NCI-H446 treated with DMSO at 0.1 percent for 48 hours (cell line): ENCODE measurements around the gene UBAC2.

ENCODE experiments used
- DNase-seq: peaks from one replicate; lab custom pipeline; 2025; lab: John Stamatoyannopoulos, UW

UBAC2 gene

DNA sequence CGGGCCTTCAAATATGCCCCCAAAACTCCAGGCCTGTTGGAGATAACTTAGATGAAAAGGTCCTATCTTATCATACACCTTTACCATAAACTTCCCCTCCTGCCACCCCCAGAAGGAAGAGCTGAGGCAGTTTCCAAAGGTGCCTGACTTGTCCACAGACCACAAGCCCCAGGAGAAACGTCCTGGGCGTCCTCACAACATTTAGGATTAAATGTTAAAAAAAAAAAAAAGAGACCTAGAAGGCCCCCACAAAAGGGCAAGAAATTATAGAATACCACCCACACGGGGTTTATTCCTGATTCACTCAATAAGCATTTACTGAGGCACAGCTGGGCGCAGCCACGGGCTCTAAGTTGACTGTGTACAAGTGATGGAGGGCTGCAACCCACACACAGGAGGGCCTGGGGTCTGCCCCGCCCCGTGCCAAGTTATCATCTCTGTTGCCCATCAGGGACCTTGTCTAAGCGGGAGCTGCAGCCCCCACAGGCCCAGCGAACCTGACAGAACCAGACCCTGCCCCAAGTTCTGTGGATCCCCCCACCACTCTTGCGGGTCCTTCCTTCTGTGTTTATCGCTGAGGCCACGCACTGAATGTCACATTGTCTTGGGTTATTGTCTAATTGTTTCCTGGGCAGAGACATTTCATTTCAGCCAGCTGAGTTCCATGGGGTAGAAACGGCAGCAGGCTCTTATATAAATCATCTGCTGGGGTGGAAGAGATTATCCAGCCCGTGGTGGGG is 217.6 kb downstream of the UBAC2 start:
- DNase-seq: no peak

DNA sequence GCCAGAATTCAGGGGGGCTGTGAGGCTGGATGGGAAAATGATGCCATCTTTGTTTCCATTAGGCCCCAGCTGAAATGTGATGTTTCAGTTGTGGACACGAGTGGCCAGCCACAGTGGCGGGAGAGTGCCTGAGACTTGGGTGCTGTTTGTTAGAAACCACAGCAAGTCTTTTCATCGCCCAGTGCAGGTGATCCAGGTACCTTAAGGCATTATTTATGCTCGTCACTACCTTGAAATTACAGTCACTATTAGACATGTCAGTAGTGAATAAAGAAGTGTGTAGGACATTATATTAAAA is 218.1 kb downstream of the UBAC2 start:
- no peak for DNase-seq

DNA sequence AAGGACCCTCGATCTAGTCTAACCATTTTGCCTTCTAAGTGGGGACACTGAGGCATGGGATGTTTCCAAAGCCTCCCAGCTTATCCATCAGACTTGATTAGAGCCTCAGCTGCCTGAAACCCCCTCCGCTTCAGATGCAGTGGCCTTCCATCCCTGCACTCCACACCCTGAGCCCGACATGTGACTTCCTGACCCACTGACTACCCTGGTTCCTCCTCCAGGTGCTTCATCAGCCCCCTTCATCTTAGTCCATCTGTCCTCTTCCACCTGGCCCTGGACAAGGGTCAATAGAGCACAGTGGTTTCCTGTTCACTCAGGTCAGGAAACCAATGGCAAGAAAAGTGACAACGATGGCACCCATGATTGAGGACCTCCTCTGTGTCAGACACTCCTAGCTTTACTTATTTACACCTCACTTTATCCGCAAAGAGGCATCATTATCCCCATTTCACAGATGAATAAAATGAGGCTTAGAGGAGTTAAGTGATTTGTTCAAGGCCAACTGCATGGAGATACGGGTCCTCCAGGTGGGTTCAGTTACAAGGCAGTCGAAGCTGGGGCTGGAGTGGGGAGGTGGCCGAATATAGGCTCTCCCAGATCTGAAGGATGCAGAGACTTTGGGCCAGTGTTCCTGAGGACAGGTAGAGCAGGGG is 219.1 kb downstream of the UBAC2 start:
- DNase-seq: no peak

DNA sequence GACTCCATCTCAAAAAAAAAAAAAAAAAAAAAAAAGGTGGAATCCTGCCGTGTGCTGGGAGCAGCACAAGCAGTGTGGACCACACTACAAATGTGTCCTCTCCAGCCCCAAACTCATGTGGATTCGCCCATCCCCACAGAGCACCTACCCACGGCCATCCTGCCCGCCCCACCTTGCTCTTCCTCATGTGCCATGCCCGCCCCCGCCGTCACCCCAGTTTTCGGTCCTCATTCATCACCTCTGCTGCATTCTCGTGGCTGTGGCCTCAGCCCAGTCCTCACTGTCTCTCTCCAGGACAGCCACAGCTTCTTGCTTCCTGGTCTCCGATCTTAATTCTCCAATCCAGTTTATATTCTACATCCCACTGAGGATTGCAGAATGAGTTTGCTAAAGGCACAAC is 220.6 kb downstream of the UBAC2 start:
- DNase-seq: no peak

DNA sequence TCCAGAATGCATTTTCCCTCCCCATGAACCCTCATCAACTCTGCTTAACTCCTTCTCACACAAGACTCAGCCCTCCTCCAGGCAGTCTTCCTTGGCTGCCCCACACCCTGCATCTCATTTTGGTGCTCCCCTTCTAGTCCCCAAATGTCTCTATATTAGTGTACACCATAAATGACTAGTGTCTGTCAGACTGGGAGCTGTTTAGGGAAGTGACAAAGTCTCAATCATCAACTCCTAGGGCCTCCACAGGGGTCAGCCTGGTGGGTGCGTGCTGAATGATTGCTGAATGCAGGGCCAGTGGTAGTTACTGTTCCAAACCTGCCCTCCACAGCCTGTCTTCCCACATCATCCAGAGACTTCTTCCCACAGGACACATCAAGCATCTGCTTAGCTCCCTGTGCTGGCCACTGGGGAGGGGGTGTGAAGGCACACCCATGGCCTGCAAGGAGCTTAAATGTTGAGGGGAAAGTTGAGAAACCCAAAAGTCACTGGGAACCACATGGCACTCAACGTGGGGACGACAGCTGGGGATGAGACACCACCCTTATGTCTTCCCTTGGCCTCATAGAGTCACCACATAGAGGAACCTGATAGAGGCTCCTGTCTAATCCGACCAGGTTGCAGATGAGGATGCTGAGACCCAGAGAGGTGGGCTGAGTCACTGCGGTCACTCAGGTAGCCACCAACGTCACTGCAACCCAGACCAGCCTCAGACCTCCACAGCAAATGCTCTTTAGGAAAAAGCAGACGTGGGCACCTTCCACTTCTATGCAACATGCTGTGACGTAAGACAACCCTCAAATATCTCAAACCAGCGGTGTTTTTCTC is 221.3 kb downstream of the UBAC2 start:
- DNase-seq: no peak

DNA sequence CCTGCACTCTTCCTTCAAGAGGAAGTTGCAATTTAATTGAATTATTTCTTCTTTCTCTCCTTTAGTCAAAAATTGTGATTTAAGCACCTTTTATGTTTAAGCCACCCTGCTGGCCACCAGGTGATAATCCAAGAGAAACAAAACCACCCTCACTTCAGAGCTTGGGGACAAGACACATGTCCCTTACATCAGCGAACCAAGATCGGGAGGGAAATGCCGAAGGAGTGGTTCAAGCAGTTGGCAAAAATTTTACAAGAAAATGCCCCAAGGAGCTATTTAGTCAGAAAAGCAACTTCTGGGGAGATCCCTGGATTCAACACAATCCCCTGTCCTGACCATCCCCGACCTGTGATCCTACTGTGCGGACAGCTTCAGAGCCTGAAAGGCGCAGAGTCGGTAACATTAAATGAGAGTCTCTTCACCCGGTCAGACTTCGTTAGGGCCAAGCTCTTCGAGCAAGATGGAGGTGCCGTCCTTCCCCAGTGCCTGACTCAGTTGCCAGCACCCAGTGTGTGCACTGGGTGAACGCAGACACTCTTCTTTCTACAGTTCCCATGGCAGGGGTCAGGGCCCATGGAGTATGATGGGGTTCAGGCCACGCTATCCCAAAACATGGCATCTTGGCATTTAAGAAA is 222.0 kb downstream of the UBAC2 start:
- DNase-seq: no peak

DNA sequence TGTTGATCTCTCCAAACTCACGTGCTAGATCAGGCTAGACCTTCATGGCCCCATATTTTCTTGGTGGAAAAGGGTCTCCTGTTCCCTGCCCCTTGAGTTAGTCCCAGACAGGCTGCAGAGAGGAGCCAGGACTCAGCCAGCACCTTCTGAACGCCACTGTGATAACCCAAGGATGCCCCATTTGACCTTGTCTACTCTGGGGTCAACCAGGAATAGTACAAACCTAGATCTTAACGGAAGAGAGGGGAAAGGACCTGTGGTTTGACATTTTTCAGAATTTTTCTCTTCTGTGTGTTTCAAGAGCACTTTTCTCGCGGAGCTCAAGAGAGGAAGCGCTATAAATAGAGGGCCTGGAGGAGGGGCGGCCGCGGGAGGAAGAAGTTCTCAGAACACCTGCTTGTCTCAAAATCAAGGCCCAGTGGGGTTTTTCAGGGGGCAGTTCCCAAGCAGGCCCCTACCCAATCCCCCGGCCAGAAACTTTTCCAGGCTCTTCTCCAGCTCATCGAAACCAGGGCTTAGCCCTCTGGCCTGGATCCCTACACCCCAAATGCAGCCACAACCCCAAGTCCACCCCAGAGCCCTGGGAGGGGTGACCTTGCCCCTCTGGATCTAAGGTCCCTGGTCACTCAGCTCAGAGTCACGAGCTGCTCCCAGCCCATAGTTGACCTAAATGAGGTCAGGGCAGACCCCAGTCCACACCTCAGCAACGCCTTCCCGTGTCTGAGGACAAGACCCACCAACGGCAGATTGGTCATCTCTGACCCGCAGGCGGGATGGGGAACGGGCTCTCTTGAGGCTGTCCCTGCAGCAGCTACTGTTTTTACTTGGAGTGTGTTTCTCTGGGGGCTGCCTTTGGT is 225.1 kb downstream of the UBAC2 start:
- DNase-seq: no peak

DNA sequence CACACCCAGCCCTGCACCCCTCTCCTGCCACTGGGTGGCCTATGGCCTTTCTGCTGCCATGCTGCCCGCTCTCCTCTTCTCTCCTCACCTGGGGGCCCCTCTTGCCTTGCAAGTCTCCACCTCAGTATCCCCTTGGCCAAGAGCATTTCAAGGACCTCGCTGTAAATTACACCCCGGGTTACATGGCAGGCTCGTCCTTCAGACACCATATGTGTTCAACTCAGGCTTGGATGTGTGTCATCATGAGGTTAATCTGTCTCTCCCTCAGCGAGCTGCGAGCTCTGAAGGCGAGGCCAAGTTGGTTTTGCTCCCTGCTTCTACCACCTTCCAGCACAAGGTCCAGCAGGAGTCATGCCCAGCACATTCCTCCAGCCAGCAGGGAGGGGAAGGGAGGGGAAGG is 225.8 kb downstream of the UBAC2 start:
- no peak for DNase-seq

DNA sequence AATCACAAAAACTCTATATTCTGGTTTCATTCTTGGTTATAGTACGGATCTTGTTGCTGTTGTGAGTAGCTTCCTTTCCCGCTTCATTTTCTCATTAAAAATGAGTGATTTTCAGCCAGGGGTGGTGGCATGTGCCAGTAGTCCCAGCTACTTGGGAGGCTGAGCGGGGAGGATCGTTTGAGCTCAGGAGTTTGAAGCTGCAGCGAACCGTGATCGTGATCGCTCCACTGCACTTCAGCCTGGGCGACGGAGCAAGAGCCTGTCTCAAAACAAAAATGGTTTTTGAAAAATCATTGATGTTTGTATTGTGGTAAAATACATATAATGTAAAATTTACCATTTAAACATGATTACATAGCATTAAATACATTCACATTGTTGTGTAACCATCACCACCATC is 229.0 kb downstream of the UBAC2 start:
- no peak for DNase-seq

DNA sequence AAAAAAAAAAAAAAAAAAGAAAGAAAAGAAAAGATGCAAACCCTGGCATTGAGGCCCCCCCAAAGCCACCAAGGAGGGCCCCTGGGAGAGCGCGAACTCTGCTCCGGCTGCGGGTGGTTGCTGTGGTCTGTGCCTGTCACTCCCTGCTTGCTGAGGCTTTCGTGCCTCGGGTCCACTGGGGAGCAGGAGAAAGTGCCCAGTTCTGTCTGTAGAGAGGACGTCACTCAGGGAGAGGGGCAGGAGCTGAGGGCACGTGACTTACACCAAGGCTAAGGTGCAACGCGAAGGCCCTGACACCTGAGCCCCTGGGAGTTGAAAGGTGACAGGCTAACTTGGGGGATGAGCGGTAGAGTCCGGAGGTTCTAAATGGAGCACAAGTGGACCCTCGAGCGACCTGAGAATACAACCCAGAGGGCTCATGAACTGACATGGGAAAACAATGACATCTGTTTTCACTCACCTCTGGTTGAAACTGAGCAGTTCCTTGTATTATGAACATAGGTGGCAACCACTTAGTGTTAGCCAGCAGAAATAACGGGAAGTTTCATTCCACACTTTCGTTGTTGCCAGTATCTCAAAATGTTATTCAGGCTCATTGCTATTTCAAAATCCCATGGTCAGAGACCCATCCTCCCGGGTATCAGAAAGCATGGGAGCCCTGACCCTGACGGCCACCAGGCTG is 231.4 kb downstream of the UBAC2 start:
- no peak for DNase-seq

DNA sequence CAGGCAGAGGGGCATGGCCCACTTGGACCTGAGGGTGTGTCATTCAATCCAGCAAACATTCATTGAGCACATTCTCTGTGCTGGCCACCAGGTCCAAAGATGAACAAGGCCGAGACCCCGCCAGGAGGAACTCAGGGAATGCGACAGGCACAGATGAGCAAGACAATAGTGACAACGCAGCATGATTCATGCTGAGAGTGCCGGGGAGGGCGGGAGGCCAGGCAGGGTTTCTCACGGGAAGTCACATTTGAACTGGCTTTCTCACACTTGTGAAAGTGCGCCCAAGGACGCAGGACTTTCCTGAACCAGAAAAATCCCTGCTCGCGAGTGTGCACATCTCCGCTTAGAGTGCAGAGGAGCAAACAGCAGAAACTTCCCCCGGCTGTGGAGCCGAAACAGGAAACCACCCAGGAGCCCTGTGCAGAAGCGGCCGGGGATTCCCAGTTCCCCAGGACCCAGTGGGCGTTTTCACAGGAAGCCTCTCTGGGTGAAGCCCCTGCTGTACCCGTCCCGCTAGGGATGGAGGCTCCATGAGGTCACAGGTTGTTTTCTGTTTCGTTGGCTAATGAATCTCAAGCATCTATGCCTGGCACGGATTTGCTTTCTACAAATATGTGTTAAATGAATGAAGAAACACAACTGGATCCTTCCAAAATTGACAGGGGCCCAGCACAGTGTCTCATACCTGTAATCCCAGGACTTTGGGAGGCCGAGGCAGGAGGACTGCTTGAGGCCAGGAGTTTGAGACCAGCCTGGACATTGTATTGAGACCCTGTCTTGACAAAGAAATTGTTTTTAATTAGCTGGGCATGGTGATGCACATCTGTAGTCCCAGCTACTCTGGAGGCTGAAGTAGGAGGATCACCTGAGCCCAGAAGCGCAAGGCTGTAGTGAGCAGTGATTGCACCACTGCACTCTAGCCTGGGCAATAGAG is 232.2 kb downstream of the UBAC2 start:
- no peak for DNase-seq

DNA sequence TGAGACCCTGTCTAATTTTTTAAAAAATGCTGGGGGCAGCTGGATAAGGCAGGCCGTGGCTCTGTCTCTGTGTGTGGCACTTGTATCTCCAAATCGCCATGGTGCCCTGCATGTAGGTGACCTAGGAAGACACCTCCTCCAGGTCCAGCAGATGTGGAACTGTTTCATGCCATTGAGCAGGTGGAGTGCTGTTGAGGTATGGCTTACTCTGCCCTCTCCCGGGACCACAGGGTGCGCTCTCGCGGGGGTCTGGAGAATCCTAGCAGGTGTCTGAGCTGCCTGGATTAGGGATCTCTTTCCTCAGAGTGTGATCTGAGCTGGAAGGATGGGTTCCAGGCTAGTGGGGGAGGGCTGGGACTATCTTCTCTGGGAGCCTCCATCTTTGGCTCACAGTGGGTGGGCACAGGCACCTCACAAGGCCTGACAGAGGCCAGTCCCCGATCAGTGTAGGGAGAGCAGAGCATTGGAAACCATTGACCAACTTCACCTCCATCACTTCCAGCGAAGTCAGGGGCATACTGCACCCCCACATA is 233.0 kb downstream of the UBAC2 start:
- DNase-seq: no peak

DNA sequence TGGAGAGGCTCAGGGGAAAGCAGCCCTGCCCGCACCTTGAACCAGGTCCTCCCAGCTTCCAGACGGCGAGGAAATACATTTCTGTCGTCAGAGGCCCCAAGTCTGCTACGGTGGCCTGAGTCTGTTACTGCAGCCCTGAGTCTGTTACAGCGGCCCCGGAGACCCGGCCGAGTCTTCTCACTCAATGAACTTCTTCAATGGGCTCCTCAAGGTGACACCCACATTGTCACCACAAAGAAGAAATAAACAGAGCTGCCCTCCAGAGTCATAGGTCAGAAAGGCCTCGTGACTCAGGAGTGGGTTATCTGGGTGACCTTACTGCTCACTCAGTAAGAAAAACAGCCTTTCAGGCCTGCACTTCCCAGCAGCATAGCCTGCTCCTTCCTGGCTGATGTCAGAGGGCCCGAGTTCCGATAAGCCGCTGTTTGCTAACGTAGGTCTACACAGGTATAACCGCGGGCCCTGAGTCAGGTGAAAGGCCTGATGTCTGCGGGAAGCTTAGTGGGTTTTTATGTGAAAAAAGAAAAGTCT is 233.7 kb downstream of the UBAC2 start:
- DNase-seq: no peak

DNA sequence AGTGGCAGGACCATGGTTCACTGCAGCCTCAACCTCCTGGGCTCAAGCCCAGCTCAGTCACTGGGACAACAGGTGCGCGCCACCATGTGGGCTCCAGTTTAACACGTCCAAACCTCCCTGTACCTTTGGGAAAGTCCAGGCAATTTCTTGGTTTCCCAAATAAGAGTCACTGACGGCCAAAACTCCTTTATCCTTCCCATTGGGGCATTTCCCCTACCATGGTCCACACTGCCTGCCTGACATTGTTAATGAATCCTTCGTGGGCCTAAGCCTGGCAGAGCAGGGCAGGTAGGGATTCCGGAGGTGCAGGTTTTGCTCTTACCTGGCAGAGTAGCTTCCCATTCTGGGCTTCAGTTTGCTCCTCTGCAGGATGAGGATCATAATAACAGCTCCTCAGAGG is 234.5 kb downstream of the UBAC2 start:
- DNase-seq: no peak

DNA sequence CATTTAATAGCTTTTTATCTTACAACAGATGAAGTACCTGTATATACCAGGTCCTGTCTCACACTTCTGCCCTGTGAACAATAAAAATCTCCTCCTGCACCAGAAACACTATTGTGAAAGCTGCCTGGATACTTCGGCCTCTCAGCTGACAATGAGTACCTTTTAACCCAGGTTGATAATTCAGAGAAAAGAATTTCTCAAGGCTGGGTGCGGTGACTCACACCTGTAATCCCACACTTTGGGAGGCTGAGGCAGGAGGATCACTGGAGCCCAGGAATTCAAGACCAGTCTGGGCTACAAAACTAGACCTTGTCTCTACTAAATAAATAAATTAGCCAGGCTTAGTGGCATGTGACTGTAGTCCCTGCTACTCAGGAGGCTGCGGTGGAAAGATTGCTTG is 235.3 kb downstream of the UBAC2 start:
- DNase-seq: no peak
